Activated B cell treated with CpG ODN at 0.5 μM for 24 hours (primary cell): ENCODE measurements around the gene RDH13. TPM values are rescaled to one million over a fixed set of nuclear protein-coding genes. Genes with fewer than 3 reads are reported as not detected.

Experiments used
- ATAC-seq: fragments of 200-7000 bp; cut with Tn5 transposase; one replicate; pipeline ENCODE4 v1.10.0; 2021; ENCODE audit warnings: low read depth, mild to moderate bottlenecking, moderate library complexity
- CTCF ChIA-PET: fragments of 350-600 bp; sonication (Branson Sonifier 250); formaldehyde crosslinking; loops from one replicate; lab custom pipeline; 2021; ENCODE audit warnings: antibody characterized with exemption; lab: Charles Lee
- POLR2A ChIA-PET: fragments of 350-600 bp; sonication (Branson Sonifier 250); formaldehyde crosslinking; loops from one replicate; lab custom pipeline; 2021; ENCODE audit warnings: antibody characterized with exemption; lab: Charles Lee
- DNase-seq: peaks from one replicate; pipeline ENCODE4 v3.0.0; 2022
- H3K27ac Mint-ChIP-seq: one replicate; pipeline ENCODE4 v1.8.0; 2020; ENCODE audit warnings: mixed read lengths
- H3K27me3 Mint-ChIP-seq: one replicate; pipeline ENCODE4 v1.8.0; 2021; ENCODE audit warnings: mixed read lengths
- H3K36me3 Mint-ChIP-seq: one replicate; pipeline ENCODE4 v1.8.0; 2021; ENCODE audit warnings: low read depth, mixed read lengths
- H3K4me1 Mint-ChIP-seq: one replicate; pipeline ENCODE4 v1.8.0; 2021; ENCODE audit warnings: mixed read lengths
- H3K4me3 Mint-ChIP-seq: one replicate; pipeline ENCODE4 v1.8.0; 2020; ENCODE audit warnings: mild to moderate bottlenecking, mixed read lengths
- H3K9me3 Mint-ChIP-seq: one replicate; pipeline ENCODE4 v1.8.0; 2020; ENCODE audit warnings: mixed read lengths
- intact Hi-C: fragments of 100-400 bp; cut with micrococcal nuclease; formaldehyde crosslinking; loops from one replicate; pipeline ENCODE4 v1.15.1; 2024
- total RNA-seq: library from RNA; stranded (reverse); gene quantifications from 2 replicates; pipeline ENCODE4 v1.2.3, GENCODE V29; 2022
- TF ChIP-seq, protein P1 (sequence below): fragments of 200-600 bp; IDR thresholded peaks from one replicate; pipeline ENCODE4 v1.8.0; 2022; ENCODE audit warnings: antibody characterized with exemption, mild to moderate bottlenecking

Gene RDH13
- total RNA-seq, 1 donor from 2014 or later, result 12.4 TPM

DNA sequence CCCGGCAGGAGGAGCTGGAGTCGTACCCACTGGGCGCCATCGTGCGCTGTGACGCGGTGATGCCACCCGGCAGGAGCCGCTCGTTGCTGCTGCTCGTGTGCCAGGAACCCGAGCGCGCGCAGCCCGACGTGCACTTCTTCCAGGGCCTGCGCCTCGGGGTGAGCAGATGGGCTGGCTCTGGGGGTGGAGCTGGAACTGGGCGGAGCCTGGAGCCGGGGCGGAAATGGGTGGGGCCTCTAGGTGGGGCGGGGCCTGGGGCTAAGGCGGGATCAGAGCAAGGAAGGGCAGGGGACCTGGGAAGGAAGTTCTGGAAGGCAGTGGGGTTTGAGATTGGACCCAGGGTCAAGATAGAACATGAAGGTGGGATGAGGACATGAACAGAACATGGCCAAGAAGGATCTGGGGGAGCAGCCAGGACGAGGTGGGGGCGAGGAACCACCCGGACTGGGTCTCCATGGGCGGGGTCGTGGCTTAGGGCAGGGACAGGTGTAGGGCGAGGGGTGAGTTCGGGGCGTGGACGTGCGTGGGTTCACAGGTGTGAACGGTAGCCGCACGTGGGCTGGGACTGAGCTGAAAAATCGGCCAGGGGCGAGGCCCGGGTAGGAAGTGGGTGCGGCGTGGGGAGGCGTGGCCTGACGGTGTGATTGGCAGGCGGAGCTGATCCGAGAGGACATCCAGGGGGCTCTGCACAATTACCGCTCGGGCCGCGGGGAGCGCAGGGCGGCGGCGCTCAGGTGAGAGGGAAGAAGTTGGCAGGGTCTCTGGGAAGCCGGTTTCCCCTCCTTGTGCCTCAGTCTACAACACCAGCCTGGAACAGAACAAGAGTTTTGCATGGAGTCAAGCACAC lies 17.4 kb upstream of the RDH13 start:
- H3K4me3 Mint-ChIP-seq, result peak overlapping the region; percentile 76
- ChIA-PET POLR2A (no interaction called here), CTCF (interaction anchor here (1.2 kb wide), 1 partner anchor 9 kb away, joined by 6 read pairs; no protein-coding TSS in a partner anchor)
- ATAC-seq (peak; percentile 28), DNase-seq (peak; percentile 42)
- H3K27ac Mint-ChIP-seq, result peak overlapping the region; percentile 18
- H3K27me3 Mint-ChIP-seq, result peaks cover 53% of the 10 kb centered on the region
- no peaks in the 10 kb centered on the region for H3K9me3 Mint-ChIP-seq
- H3K36me3 Mint-ChIP-seq, result no peaks in the 10 kb centered on the region
- peaks cover 31% of the 10 kb centered on the region for H3K4me1 Mint-ChIP-seq
- TF ChIP-seq, protein P1, sequence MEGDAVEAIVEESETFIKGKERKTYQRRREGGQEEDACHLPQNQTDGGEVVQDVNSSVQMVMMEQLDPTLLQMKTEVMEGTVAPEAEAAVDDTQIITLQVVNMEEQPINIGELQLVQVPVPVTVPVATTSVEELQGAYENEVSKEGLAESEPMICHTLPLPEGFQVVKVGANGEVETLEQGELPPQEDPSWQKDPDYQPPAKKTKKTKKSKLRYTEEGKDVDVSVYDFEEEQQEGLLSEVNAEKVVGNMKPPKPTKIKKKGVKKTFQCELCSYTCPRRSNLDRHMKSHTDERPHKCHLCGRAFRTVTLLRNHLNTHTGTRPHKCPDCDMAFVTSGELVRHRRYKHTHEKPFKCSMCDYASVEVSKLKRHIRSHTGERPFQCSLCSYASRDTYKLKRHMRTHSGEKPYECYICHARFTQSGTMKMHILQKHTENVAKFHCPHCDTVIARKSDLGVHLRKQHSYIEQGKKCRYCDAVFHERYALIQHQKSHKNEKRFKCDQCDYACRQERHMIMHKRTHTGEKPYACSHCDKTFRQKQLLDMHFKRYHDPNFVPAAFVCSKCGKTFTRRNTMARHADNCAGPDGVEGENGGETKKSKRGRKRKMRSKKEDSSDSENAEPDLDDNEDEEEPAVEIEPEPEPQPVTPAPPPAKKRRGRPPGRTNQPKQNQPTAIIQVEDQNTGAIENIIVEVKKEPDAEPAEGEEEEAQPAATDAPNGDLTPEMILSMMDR, result no peak
- intact Hi-C loops, result loop anchor here (5.0 kb wide), 1 partner anchor 97 kb away; no protein-coding TSS in a partner anchor

DNA sequence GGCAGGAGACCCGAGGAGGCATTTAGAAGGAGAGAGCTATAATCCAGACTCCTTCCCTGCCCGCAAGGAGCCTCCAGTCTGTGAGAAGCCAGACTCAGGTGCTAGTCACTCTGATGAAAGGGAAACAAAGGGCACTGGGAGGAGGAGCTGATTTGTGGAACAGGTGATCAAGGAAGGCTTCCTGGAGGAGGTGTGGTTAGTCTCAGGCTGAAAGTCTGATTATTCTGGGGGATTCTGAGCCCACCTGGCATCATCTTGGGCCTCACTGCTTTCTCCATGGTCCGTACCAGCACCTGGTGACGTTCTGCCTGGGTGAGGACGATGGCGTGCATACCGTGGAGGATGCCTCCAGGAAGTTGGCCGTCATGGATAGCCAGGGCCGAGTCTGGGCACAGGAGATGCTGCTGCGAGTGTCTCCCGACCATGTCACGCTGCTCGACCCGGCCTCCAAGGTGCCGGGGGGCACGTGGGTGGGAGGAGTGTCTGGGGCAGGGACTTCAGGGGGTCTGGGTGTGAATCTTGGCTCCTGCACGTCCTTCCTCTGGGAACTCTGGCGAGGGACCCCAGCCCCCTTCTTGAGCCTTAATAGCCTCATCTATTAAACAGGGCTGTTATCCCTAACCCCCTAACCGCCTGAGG lies 16.6 kb upstream of the RDH13 start:
- intact Hi-C loops, result loop anchor here (5.0 kb wide), 1 partner anchor 98 kb away; no protein-coding TSS in a partner anchor

DNA sequence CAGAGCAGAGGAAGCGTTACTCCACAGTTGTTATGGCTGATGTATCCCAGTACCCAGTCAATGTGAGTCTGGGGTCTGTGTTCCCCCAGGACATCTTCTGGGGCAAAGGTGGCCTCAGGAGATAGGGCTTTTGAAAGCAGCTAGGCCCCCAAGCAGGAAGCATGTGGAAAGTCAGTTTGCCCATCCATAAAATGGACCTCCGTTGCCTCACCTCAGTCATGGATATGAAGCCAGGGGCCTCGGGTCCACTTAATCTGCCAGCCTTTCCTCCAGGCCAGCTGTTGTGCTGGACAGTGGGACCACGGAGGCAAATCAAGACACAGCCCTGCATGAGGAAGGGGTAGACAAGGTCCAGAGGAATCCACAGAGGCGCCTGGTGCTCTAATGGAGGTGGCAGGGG lies 16.0 kb upstream of the RDH13 start:
- ATAC-seq, result no peak
- Mint-ChIP-seq H3K36me3 (no peaks in the 10 kb centered on the region), H3K4me3 (peak overlapping the region; percentile 41), H3K27me3 (peaks cover 53% of the 10 kb centered on the region), H3K9me3 (peaks cover 2% of the 10 kb centered on the region), H3K4me1 (peaks cover 31% of the 10 kb centered on the region), H3K27ac (no peak overlapping the region)
- DNase-seq, result no peak
- CTCF ChIA-PET, result no interaction called here
- intact Hi-C loops, result no loop called here
- TF ChIP-seq, protein P1, result no peak
- POLR2A ChIA-PET, result no interaction called here

More for the DNA sequence above, 16.6 kb upstream of the RDH13 start:
- CTCF ChIA-PET, result no interaction called here
- H3K4me3 Mint-ChIP-seq, result peak overlapping the region; percentile 76
- TF ChIP-seq, protein P1, result no peak
- no peaks in the 10 kb centered on the region for H3K9me3 Mint-ChIP-seq
- peaks cover 31% of the 10 kb centered on the region for H3K4me1 Mint-ChIP-seq
- POLR2A ChIA-PET, result no interaction called here
- ATAC-seq (no peak), DNase-seq (no peak)
- H3K27ac Mint-ChIP-seq, result no peak overlapping the region
- H3K36me3 Mint-ChIP-seq, result no peaks in the 10 kb centered on the region
- peaks cover 53% of the 10 kb centered on the region for H3K27me3 Mint-ChIP-seq

DNA sequence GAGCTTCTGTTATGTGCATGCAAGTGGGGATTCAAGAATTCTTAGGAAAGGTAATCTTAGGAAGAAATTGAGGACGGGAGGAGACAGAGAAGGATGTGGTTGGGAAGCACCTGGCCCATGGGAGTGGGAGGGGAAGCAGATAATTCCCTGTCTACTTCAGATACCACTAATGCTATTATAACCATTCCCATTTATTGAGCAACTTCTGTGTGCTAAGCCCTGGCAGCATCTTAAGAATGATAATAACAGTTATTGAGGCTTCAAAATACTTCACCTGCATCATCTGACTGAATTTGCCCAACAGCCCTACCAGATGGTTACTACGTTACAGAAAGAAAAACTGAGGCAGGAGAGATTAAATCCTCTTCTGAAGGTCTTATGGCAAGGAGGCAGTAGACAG lies 14.2 kb upstream of the RDH13 start:
- no peak overlapping the region for H3K4me3 Mint-ChIP-seq
- POLR2A ChIA-PET, result interaction anchor here (0.6 kb wide), 1 partner anchor 340 kb away, joined by 3 read pairs; no protein-coding TSS in a partner anchor

More for the DNA sequence above, 14.2 kb upstream of the RDH13 start:
- no peak for ATAC-seq
- Mint-ChIP-seq H3K27me3 (peaks cover 50% of the 10 kb centered on the region), H3K9me3 (peaks cover 4% of the 10 kb centered on the region), H3K27ac (no peak overlapping the region), H3K36me3 (no peaks in the 10 kb centered on the region), H3K4me1 (peaks cover 23% of the 10 kb centered on the region)
- intact Hi-C loops, result no loop called here
- TF ChIP-seq, protein P1, result no peak
- CTCF ChIA-PET, result interaction anchor here (0.7 kb wide), 1 partner anchor 11 kb away, joined by 3 read pairs; no protein-coding TSS in a partner anchor
- no peak for DNase-seq
